CD4-positive, CD25-positive, alpha-beta regulatory T cell (primary cell): ENCODE measurements around the gene ATF3. TPM values are rescaled to one million over a fixed set of nuclear protein-coding genes. Genes with fewer than 3 reads are reported as not detected.

Experiments used
- ATAC-seq, 2 donors: fragments of 150-1000 bp; cut with Tn5 transposase; one replicate each; pipeline ENCODE4 v1.10.0; 2021; ENCODE audit warnings: low read depth in 2 of 2, moderate number of reproducible peaks in 2 of 2, moderate library complexity in 1 of 2
- DNase-seq, 3 donors: peaks; one replicate each; pipeline versions ENCODE4 v3.0.0 to v3.0.0-alpha.2; 2012 to 2022; ENCODE audit warnings: mixed read lengths in 1 of 3
- H3K27ac ChIP-seq: one replicate; pipeline ENCODE4 v1.7.0; 2013; ENCODE audit warnings: mild to moderate bottlenecking, low read length; ENCODE audit not compliant: insufficient read depth, poor library complexity, severe bottlenecking
- H3K27me3 ChIP-seq: one replicate; pipeline ENCODE4 v1.7.0; 2013; ENCODE audit warnings: low read length; ENCODE audit not compliant: control insufficient read depth, insufficient read depth
- H3K36me3 ChIP-seq: one replicate; pipeline ENCODE4 v1.7.0; 2013; ENCODE audit warnings: mild to moderate bottlenecking, low read length, moderate library complexity; ENCODE audit not compliant: control insufficient read depth, insufficient read depth
- H3K4me1 ChIP-seq: 2 replicates; pipeline ENCODE4 v1.7.0; 2013; ENCODE audit warnings: mild to moderate bottlenecking, low read length; ENCODE audit not compliant: insufficient read depth, control insufficient read depth, poor library complexity, severe bottlenecking
- H3K4me3 ChIP-seq: one replicate; pipeline ENCODE4 v1.7.0; 2013; ENCODE audit warnings: low read depth, mild to moderate bottlenecking, low read length, moderate library complexity
- H3K9me3 ChIP-seq, 2 experiments: 1 replicate in 1 of 2; 2 replicates in 1 of 2; pipeline ENCODE4 v1.7.0; 2013; ENCODE audit warnings: low read length in 2 of 2, mild to moderate bottlenecking in 1 of 2, moderate library complexity in 1 of 2; ENCODE audit not compliant: control insufficient read depth in 2 of 2
- H3K27ac Mint-ChIP-seq, 3 donors: one replicate each; pipeline ENCODE4 v1.8.0; 2020 to 2022; ENCODE audit warnings: mild to moderate bottlenecking in 3 of 3, mixed read lengths in 3 of 3, moderate library complexity in 2 of 3
- H3K27me3 Mint-ChIP-seq: one replicate; pipeline ENCODE4 v1.8.0; 2022; ENCODE audit warnings: mild to moderate bottlenecking, mixed read lengths
- H3K36me3 Mint-ChIP-seq: one replicate; pipeline ENCODE4 v1.8.0; 2020; ENCODE audit warnings: mixed read lengths
- H3K4me1 Mint-ChIP-seq, 4 donors: one replicate each; pipeline ENCODE4 v1.8.0; 2020 to 2022; ENCODE audit warnings: mixed read lengths in 4 of 4, mild to moderate bottlenecking in 1 of 4
- H3K4me3 Mint-ChIP-seq, 4 donors: one replicate each; pipeline ENCODE4 v1.8.0; 2020 to 2022; ENCODE audit warnings: mild to moderate bottlenecking in 4 of 4, mixed read lengths in 4 of 4, moderate library complexity in 3 of 4
- H3K9me3 Mint-ChIP-seq, 7 donors: one replicate each; pipeline ENCODE4 v1.8.0; 2020 to 2022; ENCODE audit warnings: mixed read lengths in 7 of 7, mild to moderate bottlenecking in 3 of 7, moderate library complexity in 2 of 7
- polyA plus RNA-seq, 4 donors: library from polyadenylated mRNA; unstranded; fragments of 300-500 nt; fragmentation: Illumina TruSeq; gene quantifications; one replicate each; pipeline ENCODE4 v1.2.3, GENCODE V29; 2021
- total RNA-seq: library from RNA; stranded (reverse); gene quantifications from one replicate; pipeline ENCODE4 v1.2.3, GENCODE V29; 2022

Gene ATF3
- total and polyA plus RNA-seq, 5 donors from 2014 or later: 0.42 to 53.7 (median 0.42) TPM; not detected in 2

DNA sequence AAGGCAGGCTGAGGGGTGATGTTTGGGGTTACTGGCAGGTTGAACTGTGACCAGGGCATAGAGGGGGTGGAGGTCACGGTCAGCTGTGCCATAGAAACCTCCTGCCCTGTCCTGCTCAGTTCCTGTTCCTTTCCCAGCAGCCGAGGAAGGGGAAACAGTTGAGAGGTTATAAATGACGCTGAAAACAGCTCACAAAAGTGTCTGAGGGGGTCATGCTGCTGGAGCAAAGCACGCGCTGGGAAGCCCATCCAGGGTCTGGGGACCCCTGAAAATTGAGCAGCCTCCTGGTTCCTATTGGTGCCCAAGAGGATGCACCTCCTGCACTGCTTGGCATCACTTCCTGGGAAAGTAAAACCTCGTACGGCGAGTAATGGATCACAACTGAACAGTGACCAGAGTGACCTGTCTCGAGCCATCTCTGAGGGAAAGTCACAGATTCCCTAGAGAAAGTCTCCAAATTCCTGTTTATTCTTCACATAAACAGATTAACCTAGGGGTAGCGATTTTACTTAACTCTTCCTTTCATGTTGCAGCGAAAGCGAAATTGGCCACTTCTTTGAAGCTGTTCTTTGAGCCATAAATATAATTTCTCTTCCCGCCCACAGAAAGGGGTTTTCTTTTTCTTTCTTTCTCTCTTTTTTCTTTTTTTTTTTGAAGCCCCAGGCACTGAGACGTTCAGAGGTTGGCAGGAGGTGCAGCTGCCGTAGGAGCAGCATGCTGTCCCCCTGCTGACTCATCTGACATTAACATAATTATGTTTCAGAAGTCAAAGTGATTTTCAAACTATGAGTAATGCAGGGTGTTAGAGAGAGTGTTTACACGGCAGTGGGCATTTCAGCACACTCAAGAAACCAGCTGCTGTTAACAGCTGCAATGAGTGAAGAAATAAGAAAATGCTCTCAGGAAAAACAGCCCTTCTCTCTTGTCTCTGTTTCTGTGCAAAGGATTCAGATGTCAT, 41.8 kb upstream of the ATF3 start:
- no peaks in the 10 kb centered on the region for H3K36me3 Mint-ChIP-seq
- Histone ChIP-seq H3K36me3 (no peaks in the 10 kb centered on the region), H3K9me3 (peaks cover 0 to 3% of the 10 kb centered on the region in 2 experiments), H3K4me3 (peak overlapping the region; percentile 98), H3K27me3 (peaks cover 13% of the 10 kb centered on the region), H3K27ac (peak overlapping the region; percentile 18), H3K4me1 (peaks cover 11% of the 10 kb centered on the region)
- H3K27ac Mint-ChIP-seq: peak overlapping the region; percentile 78 to 97 (median 79)
- peaks cover 21% of the 10 kb centered on the region for H3K27me3 Mint-ChIP-seq
- H3K4me1 Mint-ChIP-seq: peaks cover 5 to 16% (median 11%) of the 10 kb centered on the region in 4 donors
- DNase-seq: peak; percentile 21 to 89 (median 49)
- H3K4me3 Mint-ChIP-seq: peak overlapping the region; percentile 90 to 96 (median 93)
- peak; percentile 99 to 100 for ATAC-seq
- peaks cover 0 to 9% (median 0%) of the 10 kb centered on the region in 7 donors for H3K9me3 Mint-ChIP-seq

GRCh38 chr1:212567638-212568037, 40.9 kb upstream of the ATF3 start:
- peak overlapping the region in 1 of 3 donors; percentile 66 for H3K27ac Mint-ChIP-seq

GRCh38 chr1:212568978-212569537, 39.5 kb upstream of the ATF3 start:
- Histone ChIP-seq H3K9me3 (no peaks in the 10 kb centered on the region), H3K4me3 (no peak overlapping the region), H3K27ac (no peak overlapping the region), H3K36me3 (no peaks in the 10 kb centered on the region), H3K4me1 (peaks cover 11% of the 10 kb centered on the region), H3K27me3 (peaks cover 14% of the 10 kb centered on the region)
- ATAC-seq (no peak), DNase-seq (no peak)
- peak overlapping the region in 1 of 3 donors; percentile 10 for H3K27ac Mint-ChIP-seq
- H3K36me3 Mint-ChIP-seq: no peaks in the 10 kb centered on the region
- peaks cover 30% of the 10 kb centered on the region for H3K27me3 Mint-ChIP-seq
- peaks cover 5 to 16% (median 11%) of the 10 kb centered on the region in 4 donors for H3K4me1 Mint-ChIP-seq
- peaks cover 0 to 3% (median 0%) of the 10 kb centered on the region in 7 donors for H3K9me3 Mint-ChIP-seq
- no peak overlapping the region for H3K4me3 Mint-ChIP-seq

More at GRCh38 chr1:212567638-212568037, 40.9 kb upstream of the ATF3 start:
- H3K27ac ChIP-seq: no peak overlapping the region
- no peak for ATAC-seq
- Mint-ChIP-seq H3K4me3 (peak overlapping the region in 3 of 4 donors; percentile 41 to 96 (median 90)), H3K36me3 (no peaks in the 10 kb centered on the region), H3K27me3 (peaks cover 30% of the 10 kb centered on the region), H3K9me3 (peaks cover 0 to 6% (median 0%) of the 10 kb centered on the region in 7 donors), H3K4me1 (peaks cover 5 to 16% (median 11%) of the 10 kb centered on the region in 4 donors)
- peak overlapping the region; percentile 98 for H3K4me3 ChIP-seq
- H3K27me3 ChIP-seq: peaks cover 15% of the 10 kb centered on the region
- peaks cover 11% of the 10 kb centered on the region for H3K4me1 ChIP-seq
- DNase-seq: no peak
- no peaks in the 10 kb centered on the region for H3K36me3 ChIP-seq
- peaks cover 0 to 3% of the 10 kb centered on the region in 2 experiments for H3K9me3 ChIP-seq

- Mint-ChIP-seq H3K4me1 (no peaks in the 10 kb centered on the region), H3K27me3 (peaks cover 52% of the 10 kb centered on the region), H3K27ac (no peak overlapping the region), H3K4me3 (no peak overlapping the region), H3K36me3 (no peaks in the 10 kb centered on the region), H3K9me3 (peaks cover 0 to 1% (median 0%) of the 10 kb centered on the region in 7 donors)
- no peak overlapping the region for H3K4me3 ChIP-seq
- no peaks in the 10 kb centered on the region for H3K36me3 ChIP-seq
- no peak for ATAC-seq
- no peaks in the 10 kb centered on the region for H3K9me3 ChIP-seq
- DNase-seq: no peak
- peaks cover 7% of the 10 kb centered on the region for H3K27me3 ChIP-seq
- H3K4me1 ChIP-seq: no peaks in the 10 kb centered on the region
- H3K27ac ChIP-seq: no peak overlapping the region
These were observed 33.8 kb upstream of the ATF3 start for GRCh38 chr1:212574732-212575131.

DNA sequence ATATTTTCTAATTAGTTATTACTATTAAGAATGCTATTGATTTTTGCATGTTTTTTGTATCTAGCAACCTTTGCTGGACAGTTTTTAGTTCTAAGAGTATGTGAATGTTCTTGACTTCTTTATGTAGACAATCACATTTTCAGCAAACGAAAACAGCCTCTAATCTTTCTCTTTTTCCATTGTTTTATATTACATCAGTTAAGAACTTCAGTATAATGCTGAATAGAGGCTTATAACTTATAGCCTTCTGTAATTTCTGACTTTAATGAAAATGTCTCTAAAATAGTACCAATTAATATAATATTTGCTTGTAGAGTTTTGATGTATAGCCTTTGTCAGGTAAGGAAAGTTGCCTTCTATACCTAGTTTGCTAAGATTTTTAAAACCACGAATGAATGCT, 33.2 kb upstream of the ATF3 start:
- H3K4me1 Mint-ChIP-seq: no peaks in the 10 kb centered on the region
- no peak overlapping the region for H3K4me3 Mint-ChIP-seq
- no peak overlapping the region for H3K27ac ChIP-seq
- peaks cover 7% of the 10 kb centered on the region for H3K27me3 ChIP-seq
- no peaks in the 10 kb centered on the region for H3K4me1 ChIP-seq
- no peaks in the 10 kb centered on the region for H3K36me3 ChIP-seq
- H3K36me3 Mint-ChIP-seq: no peaks in the 10 kb centered on the region
- H3K9me3 Mint-ChIP-seq: peaks cover 0 to 1% (median 0%) of the 10 kb centered on the region in 7 donors
- no peak overlapping the region for H3K27ac Mint-ChIP-seq
- ATAC-seq (no peak), DNase-seq (no peak)
- no peak overlapping the region for H3K4me3 ChIP-seq
- H3K27me3 Mint-ChIP-seq: peaks cover 57% of the 10 kb centered on the region
- no peaks in the 10 kb centered on the region for H3K9me3 ChIP-seq

DNA sequence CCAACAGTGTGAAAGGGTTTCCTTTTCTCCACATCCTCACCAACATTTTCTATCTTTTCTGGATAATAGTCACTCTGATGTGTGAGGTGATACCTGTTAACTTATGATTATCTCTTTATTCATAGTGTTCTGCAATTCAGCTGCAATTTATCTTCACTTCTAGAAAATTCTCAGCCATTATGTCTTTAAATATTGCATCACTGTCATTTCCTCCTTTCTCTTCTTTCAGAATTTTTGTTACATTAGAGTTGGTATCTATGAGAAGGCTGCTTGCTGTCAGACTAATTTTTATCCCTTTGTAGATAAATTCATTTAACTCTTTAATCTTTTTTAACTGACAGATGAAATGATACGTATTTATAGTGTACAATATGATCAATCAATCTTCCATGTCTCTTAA, 30.5 kb upstream of the ATF3 start:
- H3K27me3 ChIP-seq: peaks cover 10% of the 10 kb centered on the region
- H3K4me3 Mint-ChIP-seq: no peak overlapping the region
- H3K36me3 ChIP-seq: no peaks in the 10 kb centered on the region
- DNase-seq (no peak), ATAC-seq (no peak)
- H3K27ac ChIP-seq: no peak overlapping the region
- no peak overlapping the region for H3K4me3 ChIP-seq
- peaks cover 56% of the 10 kb centered on the region for H3K27me3 Mint-ChIP-seq
- H3K4me1 Mint-ChIP-seq: no peaks in the 10 kb centered on the region
- no peaks in the 10 kb centered on the region for H3K36me3 Mint-ChIP-seq
- H3K9me3 Mint-ChIP-seq: peaks cover 0 to 1% (median 0%) of the 10 kb centered on the region in 7 donors
- H3K9me3 ChIP-seq: no peaks in the 10 kb centered on the region
- no peak overlapping the region for H3K27ac Mint-ChIP-seq
- no peaks in the 10 kb centered on the region for H3K4me1 ChIP-seq

DNA sequence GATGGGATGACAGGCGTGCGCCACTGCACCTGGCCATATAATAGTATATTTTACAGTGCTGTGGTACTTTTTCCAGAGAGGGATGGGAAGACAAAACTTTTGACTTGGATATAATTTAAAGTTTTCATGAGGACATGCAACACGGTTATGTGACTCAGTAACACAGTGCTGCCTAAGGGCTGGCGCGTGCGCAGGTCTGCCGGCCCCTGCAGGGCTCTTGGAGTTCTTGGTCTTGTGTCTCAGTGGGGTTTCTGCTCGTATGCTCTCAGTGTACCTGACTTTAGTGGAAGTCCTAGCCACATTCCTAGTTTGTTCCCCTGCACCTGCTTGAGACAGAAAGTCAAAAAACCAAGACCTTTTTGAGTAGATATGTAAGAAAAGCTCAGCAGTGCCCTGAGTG, 27.5 kb upstream of the ATF3 start:
- H3K4me3 ChIP-seq: no peak overlapping the region
- H3K27me3 ChIP-seq: peaks cover 12% of the 10 kb centered on the region
- no peaks in the 10 kb centered on the region for H3K36me3 ChIP-seq
- no peaks in the 10 kb centered on the region for H3K36me3 Mint-ChIP-seq
- no peak for DNase-seq
- no peaks in the 10 kb centered on the region for H3K4me1 Mint-ChIP-seq
- no peak overlapping the region for H3K4me3 Mint-ChIP-seq
- H3K9me3 ChIP-seq: no peaks in the 10 kb centered on the region
- no peaks in the 10 kb centered on the region for H3K4me1 ChIP-seq
- peaks cover 66% of the 10 kb centered on the region for H3K27me3 Mint-ChIP-seq
- no peak overlapping the region for H3K27ac Mint-ChIP-seq
- H3K27ac ChIP-seq: no peak overlapping the region
- no peak for ATAC-seq
- no peaks in the 10 kb centered on the region for H3K9me3 Mint-ChIP-seq
